Retinal pigment epithelial cell (primary cell): ENCODE results near the gene TBC1D21.
"Not testable (repeated sequence)": the region's sequence is repeated elsewhere in the genome, so short reads cannot be mapped to it uniquely, and the experiment has no call there.

Experiments used
- DNase-seq: peaks from one replicate; pipeline ENCODE4 v3.0.0-alpha.2; 2010; ENCODE audit warnings: low read depth
- H3K4me3 ChIP-seq: 2 replicates; pipeline ENCODE4 v1.5.1; 2011; ENCODE audit warnings: mild to moderate bottlenecking, low read length, control low read depth, moderate library complexity
- CTCF ChIP-seq: conservative IDR thresholded peaks from 2 replicates; pipeline ENCODE4 v1.5.1; 2011; ENCODE audit warnings: low read depth, low read length, control low read depth, inconsistent platforms

TBC1D21 gene

GRCh38 chr15:73937726-73938125, 64.4 kb downstream of the TBC1D21 start:
- H3K4me3 ChIP-seq: no peak overlapping the region
- TF ChIP-seq CTCF: no peak
- no peak for DNase-seq

- not testable (repeated sequence) for H3K4me3 ChIP-seq, DNase-seq
Measured at GRCh38 chr15:73938516-73938915, 65.2 kb downstream of the TBC1D21 start.
